Effector memory CD4-positive, alpha-beta T cell (primary cell): Measurements from ENCODE around the gene SLC22A16.
"Not testable (repeated sequence)": the region's sequence is repeated elsewhere in the genome, so short reads cannot be mapped to it uniquely, and the experiment has no call there.

Source experiments
- DNase-seq, 3 donors: peaks; one replicate each; pipeline ENCODE4 v3.0.0-alpha.2; 2020
- H3K27ac ChIP-seq: 2 replicates; pipeline ENCODE4 v1.7.0; 2013; ENCODE audit warnings: mild to moderate bottlenecking, low read length, moderate library complexity; ENCODE audit not compliant: insufficient read depth, poor library complexity, severe bottlenecking
- H3K27me3 ChIP-seq: replicated peaks from 2 replicates; pipeline ENCODE4 v1.7.0; 2013; ENCODE audit warnings: mild to moderate bottlenecking, low read length; ENCODE audit not compliant: insufficient read depth, control insufficient read depth, poor library complexity, severe bottlenecking
- H3K36me3 ChIP-seq: 2 replicates; pipeline ENCODE4 v1.7.0; 2013; ENCODE audit warnings: mild to moderate bottlenecking, low read length, moderate library complexity; ENCODE audit not compliant: control insufficient read depth, insufficient read depth
- H3K4me1 ChIP-seq: 2 replicates; pipeline ENCODE4 v1.7.0; 2013; ENCODE audit warnings: low read length, mild to moderate bottlenecking; ENCODE audit not compliant: control insufficient read depth, insufficient read depth, poor library complexity, severe bottlenecking
- H3K4me3 ChIP-seq: 2 replicates; pipeline ENCODE4 v1.7.0; 2013; ENCODE audit warnings: low read length, low read depth, mild to moderate bottlenecking; ENCODE audit not compliant: insufficient read depth, poor library complexity, severe bottlenecking
- H3K9me3 ChIP-seq: 2 replicates; pipeline ENCODE4 v1.7.0; 2013; ENCODE audit warnings: mild to moderate bottlenecking, low read length, moderate library complexity; ENCODE audit not compliant: control insufficient read depth

The SLC22A16 gene

DNA sequence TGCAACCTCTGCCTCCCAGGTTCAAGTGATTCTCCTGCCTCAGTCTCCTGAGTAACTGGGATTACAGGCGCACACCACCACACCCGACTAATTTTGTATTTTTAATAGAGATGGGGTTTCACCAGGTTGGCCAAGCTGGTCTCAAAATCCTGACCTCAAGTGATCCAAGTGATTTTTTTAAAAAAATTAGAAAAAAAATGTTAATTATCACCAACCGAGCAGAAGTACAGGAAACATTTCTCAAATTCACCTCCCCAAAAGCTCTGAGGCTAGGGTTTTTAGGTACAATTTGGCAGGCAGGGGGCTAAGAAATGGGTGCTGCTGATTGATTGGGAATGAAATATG, 14.9 kb upstream of the SLC22A16 start:
- Histone ChIP-seq H3K27ac (no peak overlapping the region), H3K4me3 (no peak overlapping the region), H3K4me1 (no peaks in the 10 kb centered on the region), H3K27me3 (no peaks in the 10 kb centered on the region), H3K36me3 (no peaks in the 10 kb centered on the region), H3K9me3 (no peaks in the 10 kb centered on the region)
- DNase-seq: no peak

DNA sequence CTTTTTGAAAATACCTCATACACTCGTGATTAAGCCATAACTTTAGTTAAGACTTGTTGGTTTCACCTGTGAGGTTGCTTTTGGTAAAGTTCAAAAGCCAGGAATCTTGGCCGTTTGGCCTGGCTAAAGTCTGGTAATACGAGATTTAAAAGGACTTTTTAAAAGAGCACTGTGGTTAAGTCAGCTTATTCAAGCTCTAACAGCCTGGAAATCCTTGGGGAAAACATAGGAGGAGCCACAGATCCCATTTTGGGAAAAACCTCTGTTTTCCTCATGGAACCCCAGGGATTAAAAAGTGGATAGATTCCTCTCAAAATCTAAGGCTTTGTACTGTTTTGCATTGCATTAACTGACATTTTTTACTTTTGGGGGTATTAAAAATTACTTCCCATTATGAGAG, 13.7 kb upstream of the SLC22A16 start:
- no peak overlapping the region for H3K27ac ChIP-seq
- no peaks in the 10 kb centered on the region for H3K9me3 ChIP-seq
- DNase-seq: no peak
- H3K4me1 ChIP-seq: no peaks in the 10 kb centered on the region
- H3K36me3 ChIP-seq: no peaks in the 10 kb centered on the region
- H3K4me3 ChIP-seq: no peak overlapping the region
- H3K27me3 ChIP-seq: no peaks in the 10 kb centered on the region

DNA sequence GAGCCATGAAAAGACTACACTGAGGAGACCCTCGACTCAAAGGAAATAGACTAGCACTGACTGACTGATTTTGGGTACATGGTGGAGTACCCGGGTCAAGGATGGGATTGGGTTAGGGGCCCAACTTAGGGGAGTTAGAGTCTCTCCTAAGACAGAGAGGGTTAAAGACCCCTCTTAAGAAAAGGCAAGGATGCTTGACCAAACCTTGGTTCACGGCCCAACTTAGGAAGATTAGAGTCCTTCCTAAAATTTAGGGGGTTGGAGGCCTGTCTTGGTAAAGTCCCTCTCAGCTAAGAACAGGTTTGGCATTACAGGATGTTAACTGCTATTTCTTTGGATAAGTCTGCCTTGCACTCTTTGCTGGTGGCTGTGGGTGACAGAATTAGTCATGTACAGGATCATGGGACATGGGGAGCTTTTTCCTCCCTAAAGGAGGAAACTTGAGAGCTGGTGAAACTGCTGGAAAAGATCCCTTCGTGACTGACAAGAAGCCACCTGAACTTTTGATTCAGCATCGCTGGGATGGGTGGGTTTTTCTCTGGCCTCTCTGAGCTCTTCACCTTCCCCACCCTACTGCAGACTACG, 12.3 kb upstream of the SLC22A16 start:
- H3K9me3 ChIP-seq: no peaks in the 10 kb centered on the region
- H3K27ac ChIP-seq: no peak overlapping the region
- H3K36me3 ChIP-seq: no peaks in the 10 kb centered on the region
- no peak for DNase-seq
- H3K4me3 ChIP-seq: no peak overlapping the region
- H3K4me1 ChIP-seq: no peaks in the 10 kb centered on the region
- H3K27me3 ChIP-seq: no peaks in the 10 kb centered on the region

GRCh38 chr6:110487968-110488381, 11.6 kb upstream of the SLC22A16 start:
- not testable (repeated sequence) for H3K9me3 ChIP-seq, H3K27ac ChIP-seq, H3K36me3 ChIP-seq, H3K27me3 ChIP-seq, DNase-seq, H3K4me1 ChIP-seq, H3K4me3 ChIP-seq

- no peak for DNase-seq
- Histone ChIP-seq H3K36me3 (no peaks in the 10 kb centered on the region), H3K27me3 (no peaks in the 10 kb centered on the region), H3K4me3 (no peak overlapping the region), H3K4me1 (no peaks in the 10 kb centered on the region), H3K9me3 (no peaks in the 10 kb centered on the region), H3K27ac (no peak overlapping the region)
These were observed 10.3 kb upstream of the SLC22A16 start for GRCh38 chr6:110486756-110487155.

GRCh38 chr6:110485491-110485890, 9.1 kb upstream of the SLC22A16 start:
- H3K27ac ChIP-seq: no peak overlapping the region
- H3K27me3 ChIP-seq: no peaks in the 10 kb centered on the region
- no peaks in the 10 kb centered on the region for H3K36me3 ChIP-seq
- no peaks in the 10 kb centered on the region for H3K4me1 ChIP-seq
- DNase-seq: no peak
- no peaks in the 10 kb centered on the region for H3K9me3 ChIP-seq
- H3K4me3 ChIP-seq: no peak overlapping the region

DNA sequence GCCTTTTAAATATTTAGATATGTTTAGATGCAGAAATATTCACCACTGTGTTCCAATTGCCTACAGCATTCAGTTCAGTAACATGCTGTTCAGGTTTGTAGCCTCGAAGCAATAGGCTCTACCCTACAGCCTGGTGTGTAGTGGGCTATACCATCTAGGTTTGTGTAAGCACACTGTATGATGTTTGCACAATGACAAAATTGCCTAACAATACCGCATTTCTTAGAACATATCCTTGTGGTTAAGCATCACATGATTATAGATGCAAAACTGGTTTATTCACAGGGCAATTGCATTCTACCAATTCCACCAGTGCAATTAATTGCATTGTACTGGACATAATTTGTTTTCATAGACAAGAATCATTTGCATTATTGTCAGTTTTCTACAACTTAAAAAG, 7.9 kb upstream of the SLC22A16 start:
- Histone ChIP-seq H3K4me1 (no peaks in the 10 kb centered on the region), H3K27me3 (no peaks in the 10 kb centered on the region), H3K27ac (no peak overlapping the region), H3K4me3 (no peak overlapping the region), H3K9me3 (no peaks in the 10 kb centered on the region), H3K36me3 (no peaks in the 10 kb centered on the region)
- DNase-seq: no peak

DNA sequence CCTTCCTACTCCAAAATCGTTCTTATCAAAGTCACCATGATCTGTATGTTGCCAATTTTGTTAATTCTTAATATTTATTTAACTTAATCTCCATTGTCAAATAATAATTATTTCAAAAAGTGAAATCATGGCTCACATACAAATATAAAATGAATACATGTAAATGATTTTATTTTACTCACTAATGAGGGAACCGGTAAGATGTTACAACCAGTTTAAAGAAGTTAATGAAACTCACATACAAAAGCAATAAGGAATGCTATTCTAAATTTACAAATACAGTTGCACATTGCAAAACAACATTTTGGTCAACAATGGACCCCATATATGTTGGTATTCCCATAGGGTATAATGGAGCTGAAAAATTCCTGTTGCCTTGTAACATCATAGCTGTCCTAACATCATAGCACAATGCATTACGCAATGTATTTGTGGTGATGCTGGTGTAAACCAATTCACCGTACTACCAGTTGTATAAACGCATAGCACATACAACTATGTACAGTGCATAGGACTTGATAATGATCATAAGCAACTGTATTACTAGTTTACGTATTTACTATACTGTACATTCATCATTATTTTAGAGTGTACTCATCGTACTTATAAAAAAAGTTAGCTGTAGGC, 6.5 kb upstream of the SLC22A16 start:
- no peaks in the 10 kb centered on the region for H3K4me1 ChIP-seq
- no peaks in the 10 kb centered on the region for H3K27me3 ChIP-seq
- DNase-seq: no peak
- no peaks in the 10 kb centered on the region for H3K9me3 ChIP-seq
- no peaks in the 10 kb centered on the region for H3K36me3 ChIP-seq
- no peak overlapping the region for H3K27ac ChIP-seq
- no peak overlapping the region for H3K4me3 ChIP-seq

DNA sequence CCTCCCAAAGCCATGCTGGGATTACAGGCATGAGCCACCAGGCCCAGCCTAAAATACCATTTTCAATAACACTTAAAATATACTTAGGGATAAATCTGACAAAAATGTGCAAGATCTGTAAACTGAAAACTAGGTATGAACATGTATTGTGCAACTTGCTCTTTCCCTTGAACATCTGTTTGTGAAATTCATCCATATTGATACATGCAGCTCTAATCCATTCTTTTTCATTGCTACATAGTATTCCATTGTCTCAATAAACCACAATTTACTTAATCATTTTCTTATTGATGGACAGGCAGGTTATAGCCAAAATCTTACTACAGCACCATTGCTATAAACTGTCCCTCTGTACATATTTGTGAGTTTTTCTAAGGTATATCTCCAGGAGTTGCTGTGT, 4.7 kb upstream of the SLC22A16 start:
- H3K27me3 ChIP-seq: no peaks in the 10 kb centered on the region
- H3K36me3 ChIP-seq: no peaks in the 10 kb centered on the region

GRCh38 chr6:110475066-110475653, 1.3 kb downstream of the SLC22A16 start:
- DNase-seq: no peak
- Histone ChIP-seq H3K27ac (no peak overlapping the region), H3K4me3 (no peak overlapping the region)

More for the DNA sequence above, 4.7 kb upstream of the SLC22A16 start:
- DNase-seq: no peak
- no peaks in the 10 kb centered on the region for H3K4me1 ChIP-seq
- H3K27ac ChIP-seq: no peak overlapping the region
- no peaks in the 10 kb centered on the region for H3K9me3 ChIP-seq
- H3K4me3 ChIP-seq: no peak overlapping the region

More at GRCh38 chr6:110475066-110475653, 1.3 kb downstream of the SLC22A16 start:
- Histone ChIP-seq H3K4me1 (no peaks in the 10 kb centered on the region), H3K27me3 (peaks cover 5% of the 10 kb centered on the region), H3K9me3 (no peaks in the 10 kb centered on the region), H3K36me3 (no peaks in the 10 kb centered on the region)
